Muscle of leg (tissue), 11 donors: ENCODE data around the gene ADCY6. TPM values are rescaled to one million over a fixed set of nuclear protein-coding genes. Genes with fewer than 3 reads are reported as not detected.

ENCODE experiments used
- DNase-seq: peaks from one replicate; pipeline ENCODE4 v3.0.0; 2013
- H3K27ac ChIP-seq: one replicate; pipeline ENCODE4 v1.5.1; 2013; ENCODE audit warnings: mild to moderate bottlenecking, low read length, control low read depth
- H3K27me3 ChIP-seq: one replicate; pipeline ENCODE4 v1.6.1; 2013; ENCODE audit warnings: low read length; ENCODE audit not compliant: control insufficient read depth, insufficient read depth
- H3K36me3 ChIP-seq: one replicate; pipeline ENCODE4 v1.6.1; 2013; ENCODE audit warnings: low read length; ENCODE audit not compliant: control insufficient read depth, insufficient read depth
- H3K4me1 ChIP-seq: one replicate; pipeline ENCODE4 v1.6.1; 2013; ENCODE audit warnings: low read length; ENCODE audit not compliant: control insufficient read depth, insufficient read depth
- H3K4me3 ChIP-seq: one replicate; pipeline ENCODE4 v1.5.1; 2013; ENCODE audit warnings: low read length, control low read depth
- H3K9me3 ChIP-seq: replicated peaks from 2 replicates; pipeline ENCODE4 v1.6.1; 2013; ENCODE audit warnings: low read depth, low read length; ENCODE audit not compliant: control insufficient read depth
- WGBS: methylation state at CpG from one replicate; pipeline ENCODE4 v1.1.5; 2013; ENCODE audit warnings: missing lambda C conversion rate; ENCODE audit not compliant: insufficient coverage; 5-methylcytosine and 5-hydroxymethylcytosine counted together
- polyA plus RNA-seq, 8 donors: library from polyadenylated mRNA; unstranded; fragments of 120-200 nt; gene quantifications; one replicate each; pipeline versions ENCODE4 v1.2.1 to v1.2.3, GENCODE V29; 2013; ENCODE audit warnings: inconsistent platforms in 1 of 8, low replicate concordance in 1 of 8; ENCODE audit not compliant: insufficient read length in 8 of 8, insufficient read depth in 1 of 8
- total RNA-seq: library from RNA; stranded (reverse); fragments of 120-200 nt; gene quantifications from one replicate; pipeline ENCODE4 v1.2.4, GENCODE V29; 2013

The ADCY6 gene
- total and polyA plus RNA-seq, 9 donors, result 25.6 to 46.0 (median 38.0) TPM

DNA sequence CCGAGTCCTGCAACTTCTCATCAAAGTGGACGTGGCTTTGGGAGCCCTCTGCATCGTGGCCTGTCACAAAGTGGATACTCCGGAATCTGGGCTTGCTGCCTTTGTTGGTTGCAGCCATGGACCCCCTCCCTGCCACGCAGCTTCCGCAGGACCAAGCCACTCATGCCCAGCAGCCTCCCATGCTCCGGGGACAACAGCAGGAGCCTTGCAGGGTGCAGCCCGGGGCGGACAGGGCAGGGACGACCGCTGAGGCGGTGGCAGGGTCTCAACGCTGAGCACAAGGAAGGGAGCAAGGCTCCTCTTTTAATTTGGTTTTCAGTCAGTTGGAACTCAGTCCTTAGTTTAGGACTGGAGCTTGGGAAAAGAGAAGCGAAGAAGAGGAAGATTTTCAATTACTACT, 12.1 kb upstream of the ADCY6 start:
- Histone ChIP-seq H3K9me3 (no peaks in the 10 kb centered on the region), H3K27me3 (peaks cover 6% of the 10 kb centered on the region), H3K36me3 (no peaks in the 10 kb centered on the region), H3K27ac (no peak overlapping the region), H3K4me1 (no peaks in the 10 kb centered on the region), H3K4me3 (no peak overlapping the region)
- WGBS, result 83% methylated on average over 14 of the region's 14 CpGs
- no peak for DNase-seq

DNA sequence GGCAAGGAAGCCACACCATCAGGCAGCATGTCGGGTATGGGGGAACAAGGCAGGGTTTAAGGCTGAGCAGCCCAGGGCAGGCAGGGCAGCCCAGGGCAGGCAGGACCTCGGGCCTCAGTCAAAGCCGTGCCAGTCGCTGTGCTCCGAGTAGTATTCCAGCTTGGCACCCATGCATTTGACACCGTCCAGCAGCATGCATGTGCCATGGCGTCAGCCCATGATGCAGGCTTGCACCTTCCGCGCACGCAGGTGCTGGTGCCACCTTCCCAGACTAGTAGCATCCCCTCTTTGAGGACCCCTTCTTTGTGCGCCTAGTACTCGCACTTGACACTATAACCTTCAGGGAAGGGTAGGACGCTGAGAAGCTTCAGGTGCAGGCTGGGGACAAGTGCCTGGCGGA, 11.6 kb upstream of the ADCY6 start:
- H3K4me1 ChIP-seq, result peaks cover 4% of the 10 kb centered on the region
- H3K36me3 ChIP-seq, result no peaks in the 10 kb centered on the region
- H3K4me3 ChIP-seq, result no peak overlapping the region
- no peak for DNase-seq
- 91% methylated on average over 13 of the region's 14 CpGs for WGBS
- peaks cover 6% of the 10 kb centered on the region for H3K27me3 ChIP-seq
- no peak overlapping the region for H3K27ac ChIP-seq
- no peaks in the 10 kb centered on the region for H3K9me3 ChIP-seq

DNA sequence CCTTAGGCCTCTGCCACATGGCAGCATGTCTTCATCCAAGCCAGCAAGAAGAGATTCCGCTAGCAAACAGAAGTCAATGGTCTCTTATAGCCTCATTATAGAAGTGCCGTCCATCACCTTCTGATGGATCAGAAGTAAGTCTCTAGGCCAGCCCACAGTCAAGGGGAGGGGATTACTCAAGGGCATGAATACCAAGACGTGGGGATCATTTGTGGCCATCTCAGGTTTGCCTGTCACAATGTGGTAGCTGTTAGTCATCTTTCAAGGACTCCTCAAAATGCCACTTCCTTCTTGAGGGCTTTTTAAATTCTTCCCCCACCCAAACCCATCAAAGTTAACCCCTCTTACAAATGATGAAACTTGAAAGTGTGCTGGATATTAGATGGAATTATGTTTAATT, 8.1 kb upstream of the ADCY6 start:
- Histone ChIP-seq H3K27ac (no peak overlapping the region), H3K9me3 (no peaks in the 10 kb centered on the region), H3K4me3 (no peak overlapping the region), H3K4me1 (peaks cover 4% of the 10 kb centered on the region), H3K36me3 (no peaks in the 10 kb centered on the region), H3K27me3 (peaks cover 6% of the 10 kb centered on the region)
- DNase-seq, result no peak
- WGBS, result 14% methylated on average over 1 of the region's 3 CpGs

DNA sequence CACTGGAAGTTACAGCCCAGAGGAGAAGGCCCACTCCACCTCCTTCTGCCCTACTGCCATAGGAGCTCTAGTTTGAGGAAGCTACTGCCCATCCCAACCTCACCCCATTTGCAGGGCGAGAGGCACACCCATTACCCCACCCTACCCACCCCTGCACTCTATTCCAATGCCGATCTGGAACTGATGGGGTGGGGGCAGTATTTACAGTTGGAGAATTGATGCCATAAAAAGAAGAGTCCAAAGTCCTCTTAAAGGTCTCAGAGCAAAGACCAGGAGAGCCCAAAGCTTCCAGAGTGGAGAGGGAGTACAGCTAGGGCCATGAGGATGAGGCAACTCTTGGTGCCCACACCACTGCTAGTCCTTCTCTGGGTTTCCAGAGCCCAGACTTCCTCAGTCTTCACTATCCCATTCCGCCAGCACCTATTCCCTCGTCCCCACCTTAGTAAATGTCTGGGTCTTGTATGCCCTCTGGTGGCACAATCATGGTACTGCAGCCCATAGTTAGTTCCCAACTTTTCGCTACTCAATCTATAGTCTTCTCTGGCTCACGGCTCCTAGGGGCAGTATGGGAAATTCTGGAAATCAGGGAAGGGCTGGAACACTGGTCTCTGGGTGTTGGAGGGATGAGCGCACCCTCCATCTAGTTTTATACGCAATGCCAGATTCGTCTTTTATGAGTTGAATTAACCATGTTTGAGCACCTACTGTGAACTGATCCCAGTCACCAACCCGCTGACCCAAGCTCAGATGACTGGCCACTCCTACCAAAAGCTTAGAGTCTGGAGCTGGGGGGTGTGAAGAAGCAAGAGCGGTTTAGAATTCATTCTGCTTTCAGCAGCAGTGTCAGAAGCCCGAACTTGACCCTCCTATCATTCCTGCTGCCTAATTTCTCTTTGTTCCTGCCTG, 6.9 kb upstream of the ADCY6 start:
- Histone ChIP-seq H3K4me1 (peaks cover 4% of the 10 kb centered on the region), H3K4me3 (no peak overlapping the region), H3K27ac (no peak overlapping the region), H3K27me3 (peaks cover 6% of the 10 kb centered on the region), H3K36me3 (no peaks in the 10 kb centered on the region), H3K9me3 (no peaks in the 10 kb centered on the region)
- DNase-seq, result peak; percentile 86
- 30% methylated on average over 2 of the region's 12 CpGs for WGBS

GRCh38 chr12:48794870-48795269, 6.0 kb upstream of the ADCY6 start:
- H3K4me1 ChIP-seq, result peaks cover 7% of the 10 kb centered on the region
- 61% methylated on average over 3 of the region's 3 CpGs for WGBS
- no peak for DNase-seq

DNA sequence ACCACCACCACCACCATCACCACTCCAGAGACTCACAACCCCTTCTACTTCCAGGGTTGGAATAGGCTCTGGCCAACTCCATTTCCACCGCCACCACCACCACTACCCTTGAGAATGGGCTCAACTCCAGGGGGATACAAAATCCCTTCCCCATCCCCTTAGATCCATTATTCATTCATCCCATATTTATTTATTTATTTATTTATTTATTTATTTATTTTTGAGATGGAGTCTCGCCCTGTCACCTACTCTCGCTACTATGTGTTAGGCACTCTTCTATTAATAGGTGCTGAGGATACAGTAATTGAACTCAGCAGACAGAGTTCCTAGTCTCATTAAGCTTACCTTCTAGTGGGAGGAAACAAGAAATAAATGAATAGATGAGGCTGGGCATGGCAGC, 4.8 kb upstream of the ADCY6 start:
- no peaks in the 10 kb centered on the region for H3K36me3 ChIP-seq
- H3K4me1 ChIP-seq, result peaks cover 11% of the 10 kb centered on the region
- H3K27me3 ChIP-seq, result no peaks in the 10 kb centered on the region
- no peak overlapping the region for H3K27ac ChIP-seq
- H3K9me3 ChIP-seq, result no peaks in the 10 kb centered on the region
- DNase-seq, result no peak
- H3K4me3 ChIP-seq, result no peak overlapping the region
- WGBS, result no CpG with 5 or more reads among the region's 3 CpGs

More at GRCh38 chr12:48794870-48795269, 6.0 kb upstream of the ADCY6 start:
- H3K27ac ChIP-seq, result no peak overlapping the region
- no peak overlapping the region for H3K4me3 ChIP-seq
- no peaks in the 10 kb centered on the region for H3K9me3 ChIP-seq
- no peaks in the 10 kb centered on the region for H3K36me3 ChIP-seq
- no peaks in the 10 kb centered on the region for H3K27me3 ChIP-seq

- WGBS, result 0% methylated on average over 3 of the region's 4 CpGs
Observed at GRCh38 chr12:48789858-48790326, 1.0 kb upstream of the ADCY6 start.

DNA sequence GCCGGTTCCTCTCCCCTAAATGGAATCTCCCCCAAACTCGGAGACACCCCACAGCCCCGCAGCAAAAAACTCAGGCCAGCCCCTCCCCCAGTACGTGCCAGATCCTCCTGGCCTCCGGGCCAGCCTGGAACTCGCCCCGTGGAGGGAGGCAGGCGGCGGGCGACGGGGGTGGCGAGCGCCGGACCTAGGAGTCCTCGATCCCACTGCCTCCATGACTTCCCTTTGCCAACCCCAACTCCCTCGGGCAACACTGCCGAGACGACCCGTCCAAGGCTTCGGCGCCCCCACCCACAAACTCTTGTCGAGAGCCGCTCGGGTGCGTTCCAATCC, 400 bp downstream of the ADCY6 start:
- Histone ChIP-seq H3K4me1 (peaks cover 24% of the 10 kb centered on the region), H3K36me3 (no peaks in the 10 kb centered on the region), H3K9me3 (no peaks in the 10 kb centered on the region), H3K27ac (peak overlapping the region; percentile 69), H3K27me3 (no peaks in the 10 kb centered on the region), H3K4me3 (peak overlapping the region; percentile 97)
- peak; percentile 37 for DNase-seq
- 0% methylated on average over 24 of the region's 25 CpGs for WGBS

More at GRCh38 chr12:48789858-48790326, 1.0 kb upstream of the ADCY6 start:
- Histone ChIP-seq H3K9me3 (no peaks in the 10 kb centered on the region), H3K4me3 (peak overlapping the region; percentile 97), H3K4me1 (peaks cover 24% of the 10 kb centered on the region), H3K27ac (no peak overlapping the region), H3K27me3 (no peaks in the 10 kb centered on the region), H3K36me3 (no peaks in the 10 kb centered on the region)
- DNase-seq, result no peak

- DNase-seq, result no peak
- peak overlapping the region; percentile 97 for H3K4me3 ChIP-seq
- H3K27ac ChIP-seq, result peak overlapping the region; percentile 69
- 9% methylated on average over 6 of the region's 11 CpGs for WGBS
- no peaks in the 10 kb centered on the region for H3K9me3 ChIP-seq
- H3K36me3 ChIP-seq, result peaks cover 1% of the 10 kb centered on the region
- H3K27me3 ChIP-seq, result no peaks in the 10 kb centered on the region
- H3K4me1 ChIP-seq, result peaks cover 24% of the 10 kb centered on the region
Observed at GRCh38 chr12:48787791-48788523, 932 bp downstream of the ADCY6 start.
